ENCODE results near the gene ZC3HAV1. TPM values are rescaled to one million over a fixed set of nuclear protein-coding genes. Genes with fewer than 3 reads are reported as not detected.

Gene ZC3HAV1
- total and polyA plus RNA-seq, 9 of the 15 experiments (the other 6 are each of a cell fraction or from before 2014, with no cell fraction given): 11.9 to 40.5 (median 23.9) TPM

GRCh38 chr7:139133335-139134139, 24.0 kb upstream of the ZC3HAV1 start (continued):
- no peak for TF ChIP-seq ZNF655 (CRISPR knock-in tag; IDR thresholded peaks at IDR 0.05)
- TF ChIP-seq ZNF395 (CRISPR knock-in tag; IDR thresholded peaks at IDR 0.05): peak; percentile 88
- peak; percentile 44; the same call in 1 of the 2 replicates for TF ChIP-seq ARID1B (IDR thresholded peaks at IDR 0.05)
- TF ChIP-seq NCOA6 (IDR thresholded peaks at IDR 0.05): peak; percentile 58; the same call in 1 of the 2 replicates
- TF ChIP-seq ETS2 (tag; IDR thresholded peaks at IDR 0.05; ENCODE audit: borderline replicate concordance, poor library complexity, severe bottlenecking): no peak
- no peak for TF ChIP-seq ZNF589 (CRISPR knock-in tag; IDR thresholded peaks at IDR 0.05; ENCODE audit: low read depth)
- TF ChIP-seq GTF2E2 (tag; IDR thresholded peaks at IDR 0.05): peak; percentile 94
- peak; percentile 96 for TF ChIP-seq RREB1 (CRISPR knock-in tag; IDR thresholded peaks at IDR 0.05)
- no peak for TF ChIP-seq BDP1 (IDR thresholded peaks at IDR 0.05; ENCODE audit: insufficient read depth, insufficient read length)
- no peak for TF ChIP-seq ZNF668 (CRISPR knock-in tag; IDR thresholded peaks at IDR 0.05)
- no peak for TF ChIP-seq TAF15 (IDR thresholded peaks at IDR 0.05; ENCODE audit: low read depth, low read length)
- peak; percentile 31 for TF ChIP-seq TCF3 (CRISPR knock-in tag; IDR thresholded peaks at IDR 0.05)
- TF ChIP-seq THRAP3 (IDR thresholded peaks at IDR 0.05; ENCODE audit: borderline replicate concordance): peak; percentile 2; the same call in 1 of the 2 replicates
- no peak for TF ChIP-seq NR2F6 (CRISPR knock-in tag; IDR thresholded peaks at IDR 0.05)
- TF ChIP-seq CBX1 (IDR thresholded peaks at IDR 0.05; ENCODE audit: low read depth): peak; percentile 96
- TF ChIP-seq ATF1 (CRISPR knock-in tag; IDR thresholded peaks at IDR 0.05): no peak; the same call in 1 of the 2 replicates
- peak; percentile 86 for TF ChIP-seq ATF1 (tag; IDR thresholded peaks at IDR 0.05)
- peak; percentile 69; the same call in 1 of the 2 replicates for TF ChIP-seq TCF7 (IDR thresholded peaks at IDR 0.05; ENCODE audit: borderline replicate concordance)
- TF ChIP-seq ZNF436 (CRISPR knock-in tag; IDR thresholded peaks at IDR 0.05): no peak
- peak; percentile 88 for TF ChIP-seq HMGN3 (IDR thresholded peaks at IDR 0.05; ENCODE audit: borderline replicate concordance, extremely low read depth, insufficient read length, low read depth, low read length)
- no peak for TF ChIP-seq STAG1 (CRISPR knock-in tag; IDR thresholded peaks at IDR 0.05; ENCODE audit: borderline replicate concordance)

Measured in K562 (cell line).